ENCODE results near the gene HBEGF. TPM values are rescaled to one million over a fixed set of nuclear protein-coding genes. Genes with fewer than 3 reads are reported as not detected.

The HBEGF gene
- total RNA-seq, 1 donor from 2014 or later = 25.0 TPM

DNA sequence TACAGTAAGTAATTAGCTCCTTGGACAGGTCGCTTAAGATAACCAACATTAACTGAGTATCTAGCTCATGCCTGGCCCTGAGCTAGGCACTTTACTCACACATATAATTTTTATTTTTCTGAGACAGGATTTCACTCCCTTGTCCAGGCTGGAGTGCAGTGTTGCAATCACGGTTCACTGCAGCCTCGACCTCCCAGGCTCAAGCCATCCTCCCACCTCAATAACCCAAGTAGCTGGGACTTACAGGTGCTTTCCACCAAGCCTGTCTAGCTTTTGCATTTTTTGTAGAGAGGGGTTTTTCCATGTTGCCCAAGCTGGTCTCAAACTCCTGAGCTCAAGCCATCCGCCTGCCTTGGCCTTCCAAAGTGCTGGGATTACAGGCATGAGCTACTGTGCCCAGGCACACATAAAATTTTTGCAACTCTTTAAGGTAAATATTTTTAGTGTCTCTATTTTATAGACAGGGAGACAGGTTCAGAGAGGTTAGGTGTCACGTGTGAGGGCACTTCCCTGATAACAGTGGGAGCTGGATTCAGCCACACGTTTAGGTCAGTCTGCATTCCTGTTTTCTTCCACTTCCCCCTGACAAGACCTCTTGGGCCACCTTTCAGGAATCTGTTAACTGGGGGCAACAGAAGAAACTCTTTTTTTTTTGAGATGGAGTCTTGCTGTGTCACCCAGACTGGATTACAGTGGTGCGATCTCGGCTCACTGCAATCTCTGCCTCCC, 18.2 kb downstream of the HBEGF start:
- TF ChIP-seq, protein P1, sequence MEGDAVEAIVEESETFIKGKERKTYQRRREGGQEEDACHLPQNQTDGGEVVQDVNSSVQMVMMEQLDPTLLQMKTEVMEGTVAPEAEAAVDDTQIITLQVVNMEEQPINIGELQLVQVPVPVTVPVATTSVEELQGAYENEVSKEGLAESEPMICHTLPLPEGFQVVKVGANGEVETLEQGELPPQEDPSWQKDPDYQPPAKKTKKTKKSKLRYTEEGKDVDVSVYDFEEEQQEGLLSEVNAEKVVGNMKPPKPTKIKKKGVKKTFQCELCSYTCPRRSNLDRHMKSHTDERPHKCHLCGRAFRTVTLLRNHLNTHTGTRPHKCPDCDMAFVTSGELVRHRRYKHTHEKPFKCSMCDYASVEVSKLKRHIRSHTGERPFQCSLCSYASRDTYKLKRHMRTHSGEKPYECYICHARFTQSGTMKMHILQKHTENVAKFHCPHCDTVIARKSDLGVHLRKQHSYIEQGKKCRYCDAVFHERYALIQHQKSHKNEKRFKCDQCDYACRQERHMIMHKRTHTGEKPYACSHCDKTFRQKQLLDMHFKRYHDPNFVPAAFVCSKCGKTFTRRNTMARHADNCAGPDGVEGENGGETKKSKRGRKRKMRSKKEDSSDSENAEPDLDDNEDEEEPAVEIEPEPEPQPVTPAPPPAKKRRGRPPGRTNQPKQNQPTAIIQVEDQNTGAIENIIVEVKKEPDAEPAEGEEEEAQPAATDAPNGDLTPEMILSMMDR (conservative IDR thresholded peaks at IDR 0.05; ENCODE audit: low read depth, low read length) = no peak
- no peak for DNase-seq (ENCODE audit: low read depth)
- H3K4me3 ChIP-seq (ENCODE audit: low read depth, low read length) = no peak overlapping the region

DNA sequence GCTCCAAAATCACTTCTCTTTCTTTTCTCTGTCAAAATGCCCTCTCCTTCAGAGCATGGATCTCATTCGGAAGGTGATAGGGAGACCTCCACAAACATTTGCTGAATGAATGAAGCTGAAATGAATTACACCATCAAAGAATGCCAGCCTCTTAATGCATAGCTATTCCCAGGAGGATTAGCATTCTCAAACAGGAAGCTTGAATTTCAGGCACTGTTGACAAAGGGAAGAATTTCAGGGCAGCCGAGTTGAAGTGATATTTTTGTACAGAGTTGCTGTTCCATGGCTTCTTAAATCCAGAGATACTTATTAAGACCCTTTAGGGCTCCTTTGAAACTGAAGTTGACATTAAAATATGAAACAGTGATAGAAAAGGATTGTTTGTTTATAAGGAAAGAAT, 18.8 kb downstream of the HBEGF start:
- no peak overlapping the region for H3K4me3 ChIP-seq (ENCODE audit: low read depth, low read length)
- no peak for DNase-seq (ENCODE audit: low read depth)
- TF ChIP-seq, protein P1 (conservative IDR thresholded peaks at IDR 0.05; ENCODE audit: low read depth, low read length) = no peak

DNA sequence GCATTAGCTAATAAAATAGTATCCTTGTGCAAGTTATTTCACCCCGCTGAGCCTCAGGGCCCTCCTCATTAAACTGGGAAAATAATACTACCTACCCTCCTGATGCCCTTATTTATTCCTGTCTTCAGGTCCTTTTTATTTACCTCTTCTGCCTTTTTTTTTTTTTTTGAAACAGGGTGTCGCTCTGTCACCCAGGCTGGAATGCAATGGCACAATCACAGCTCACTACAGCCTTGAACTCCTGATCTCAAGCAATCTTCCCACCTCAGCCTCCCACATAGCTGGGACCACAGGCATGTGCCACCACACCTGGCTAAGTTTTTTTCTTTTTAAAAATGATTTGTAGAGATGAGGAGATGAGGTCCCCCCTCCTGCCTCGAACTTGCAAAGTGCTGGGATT, 20.9 kb downstream of the HBEGF start:
- DNase-seq (ENCODE audit: low read depth) = no peak
- no peak overlapping the region for H3K4me3 ChIP-seq (ENCODE audit: low read depth, low read length)
- TF ChIP-seq, protein P1 (conservative IDR thresholded peaks at IDR 0.05; ENCODE audit: low read depth, low read length) = no peak

DNA sequence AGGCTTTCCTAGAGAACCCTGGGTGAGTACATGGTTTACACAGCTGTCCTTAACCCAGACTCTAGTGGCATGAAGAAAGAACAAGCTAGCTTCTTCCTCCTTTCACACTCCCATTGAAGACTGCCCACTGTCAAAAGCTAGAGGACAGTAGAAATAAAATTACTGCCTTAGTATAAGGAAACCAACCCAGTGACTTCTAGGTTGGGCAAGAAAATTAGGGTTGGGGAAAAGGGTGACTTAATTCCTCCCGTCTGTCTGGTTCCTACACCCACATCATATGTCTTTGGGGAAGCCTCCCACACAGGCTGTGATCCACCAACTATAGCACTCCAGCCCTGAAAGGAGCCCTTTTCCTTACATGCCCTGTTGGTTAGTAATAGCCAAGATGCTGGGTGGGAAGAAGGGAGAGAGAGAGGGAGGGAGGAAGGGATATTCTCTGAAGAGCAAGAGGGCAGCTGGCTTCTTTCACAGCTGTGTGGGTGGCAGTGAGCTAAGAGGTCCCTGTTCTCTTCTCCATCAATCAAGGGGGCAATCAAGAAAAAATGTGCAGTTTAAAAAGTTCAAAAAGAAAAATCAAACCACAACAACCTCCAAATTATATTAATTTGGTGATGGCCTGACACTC, 21.7 kb downstream of the HBEGF start:
- no peak for DNase-seq (ENCODE audit: low read depth)
- no peak overlapping the region for H3K4me3 ChIP-seq (ENCODE audit: low read depth, low read length)
- TF ChIP-seq, protein P1 (conservative IDR thresholded peaks at IDR 0.05; ENCODE audit: low read depth, low read length) = no peak

DNA sequence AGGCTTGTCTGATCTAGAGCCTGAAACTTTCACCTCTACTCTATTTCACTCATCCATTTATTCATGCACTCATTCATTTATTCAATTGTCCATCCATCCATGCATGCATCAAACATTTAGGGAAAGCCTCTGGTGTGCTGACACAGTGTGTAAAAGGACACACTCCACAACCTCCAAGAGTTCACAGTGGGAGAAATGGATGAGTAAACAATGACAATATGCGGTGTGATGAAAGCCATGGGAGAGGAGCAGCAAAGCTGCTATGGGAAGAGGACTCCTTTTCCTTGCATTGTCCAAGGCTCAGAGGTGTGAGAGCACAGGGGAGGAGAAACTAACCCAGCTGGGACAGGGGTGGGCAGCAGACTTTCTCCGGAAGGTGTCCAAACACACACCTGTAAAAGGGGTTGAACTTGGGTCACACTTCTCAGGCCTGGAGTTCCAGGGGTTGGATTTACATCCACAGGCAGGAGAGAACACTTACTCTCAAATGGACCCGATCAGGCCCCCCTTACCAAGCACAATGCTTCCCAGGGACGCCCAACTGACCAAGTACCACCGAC, 22.3 kb downstream of the HBEGF start:
- TF ChIP-seq, protein P1 (conservative IDR thresholded peaks at IDR 0.05; ENCODE audit: low read depth, low read length) = no peak
- DNase-seq (ENCODE audit: low read depth) = peak; percentile 76
- no peak overlapping the region for H3K4me3 ChIP-seq (ENCODE audit: low read depth, low read length)

DNA sequence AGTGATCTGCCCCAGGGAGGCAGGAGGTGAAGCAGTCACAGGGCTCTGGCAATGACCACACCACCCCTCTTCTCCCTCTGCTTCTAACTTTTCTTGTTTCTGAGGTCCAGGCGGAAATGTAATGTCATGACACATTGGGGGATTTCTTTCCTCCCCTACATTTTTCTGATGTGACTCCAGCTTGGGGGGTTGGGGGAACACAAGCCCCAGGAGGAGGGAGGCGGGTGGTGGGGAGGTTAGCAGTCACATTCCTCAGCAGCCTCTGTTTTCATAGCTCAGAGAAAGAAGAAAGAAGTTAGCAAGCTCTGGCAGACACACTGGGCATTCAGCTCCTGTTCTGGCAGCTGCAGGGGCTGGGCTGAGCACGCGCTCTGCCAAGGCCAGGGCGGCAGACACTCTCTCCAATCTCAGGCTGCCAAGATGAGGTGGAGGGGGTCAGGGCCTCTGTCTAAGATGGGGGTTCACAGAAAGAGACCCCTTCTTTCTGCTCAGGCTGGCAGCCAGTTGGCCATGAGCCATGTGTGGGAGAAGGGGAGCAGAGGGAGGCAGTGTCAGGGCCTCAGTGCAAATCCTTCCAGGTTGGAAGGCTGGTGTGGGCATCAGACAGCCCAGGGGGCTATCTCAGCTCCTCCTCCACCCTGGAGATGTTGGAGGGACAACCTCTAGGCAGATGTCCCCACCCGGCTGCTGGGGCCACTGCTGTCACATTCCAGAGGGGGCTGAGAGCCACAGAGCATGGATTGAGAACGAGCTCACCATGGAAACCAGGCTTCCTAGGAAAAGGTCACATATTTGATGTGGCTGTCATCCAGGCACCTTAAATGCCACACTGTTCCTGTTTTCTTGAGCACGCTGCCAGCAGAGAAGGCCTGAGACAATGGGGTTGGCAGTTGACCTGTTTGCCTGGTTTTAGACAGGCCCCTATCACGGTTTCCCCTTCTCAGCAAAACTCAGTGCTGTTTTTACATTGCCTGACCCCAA, 23.4 kb downstream of the HBEGF start:
- no peak overlapping the region for H3K4me3 ChIP-seq (ENCODE audit: low read depth, low read length)
- peak; percentile 83 for DNase-seq (ENCODE audit: low read depth)
- TF ChIP-seq, protein P1 (conservative IDR thresholded peaks at IDR 0.05; ENCODE audit: low read depth, low read length) = no peak
